Erythroblast (primary cell): ENCODE data around the gene PHEX.

Experiments used
- GATA1 ChIP-seq: IDR thresholded peaks from 2 replicates; pipeline ENCODE4 v1.6.1; 2011; ENCODE audit warnings: low read depth, mild to moderate bottlenecking, control low read depth, low read length, moderate library complexity
- POLR2A ChIP-seq: IDR thresholded peaks from 2 replicates; pipeline ENCODE4 v1.6.1; 2011; ENCODE audit warnings: mild to moderate bottlenecking, low read length

GRCh38 chrX:22121161-22121560 lies 89.0 kb downstream of the PHEX start:
- TF ChIP-seq POLR2A: no peak
- no peak for TF ChIP-seq GATA1
